Kidney (tissue), 22 donors: ENCODE results near the gene TRNP1. TPM values are rescaled to one million over a fixed set of nuclear protein-coding genes. Genes with fewer than 3 reads are reported as not detected.
A peak's percentile ranks its signal among the peaks of the same experiment; 100 is the strongest.

Experiments
- DNase-seq, 5 donors: peaks; one replicate each; pipeline ENCODE4 v3.0.0-alpha.2; 2013 to 2020
- FAIRE-seq: peaks from 2 replicates; lab custom pipeline; 2012; peaks lifted over from hg19 to GRCh38; lab: Jason Lieb, UNC
- H3K27ac ChIP-seq, 2 donors: one replicate each; pipeline ENCODE4 v1.7.0; 2013; ENCODE audit warnings: low read depth in 2 of 2, low read length in 2 of 2, inconsistent platforms in 1 of 2
- H3K27me3 ChIP-seq: one replicate; pipeline ENCODE4 v1.7.1; 2013; ENCODE audit warnings: low read length, inconsistent platforms; ENCODE audit not compliant: control insufficient read depth, insufficient read depth
- H3K36me3 ChIP-seq, 3 donors: one replicate each; pipeline versions ENCODE4 v1.7.0 to v1.7.1; 2013; ENCODE audit warnings: low read length in 3 of 3, control low read depth in 1 of 3, inconsistent platforms in 1 of 3; ENCODE audit not compliant: insufficient read depth in 3 of 3, control insufficient read depth in 2 of 3
- H3K4me1 ChIP-seq, 3 donors: one replicate each; pipeline versions ENCODE4 v1.7.0 to v1.7.1; 2013; ENCODE audit warnings: low read length in 3 of 3, inconsistent platforms in 1 of 3, low read depth in 1 of 3; ENCODE audit not compliant: control insufficient read depth in 2 of 3, insufficient read depth in 2 of 3
- H3K4me3 ChIP-seq, 3 donors: one replicate each; pipeline versions ENCODE4 v1.7.0 to v1.8.1; 2013; ENCODE audit warnings: low read length in 3 of 3, control low read depth in 1 of 3, inconsistent platforms in 1 of 3
- H3K9ac ChIP-seq, 3 donors: one replicate each; pipeline versions ENCODE4 v1.7.0 to v1.7.1; 2013; ENCODE audit warnings: low read length in 3 of 3, control low read depth in 1 of 3, inconsistent platforms in 1 of 3
- H3K9me3 ChIP-seq, 3 donors: one replicate each; pipeline versions ENCODE4 v1.7.0 to v1.7.1; 2013; ENCODE audit warnings: low read length in 3 of 3, control low read depth in 1 of 3, inconsistent platforms in 1 of 3; ENCODE audit not compliant: control insufficient read depth in 2 of 3, insufficient read depth in 1 of 3
- intact Hi-C: fragments of 100-400 bp; cut with DNase I; formaldehyde crosslinking; loops from one replicate; pipeline ENCODE4 v1.11.1; 2022
- long read RNA-seq, 10 donors: library from polyadenylated mRNA in 1 of 10; unstranded in 1 of 10; transcript quantifications; one replicate each; pipeline ENCODE4 v2.0.0 and lab custom pipeline, GENCODE V29; 2021 to 2026
- polyA plus RNA-seq: library from polyadenylated mRNA; stranded (reverse); fragments of 350-450 nt; fragmentation: Illumina TruSeq; extraction: RNeasy Lipid Tissue Mini Kit (QIAGEN cat#74804); gene quantifications from one replicate; pipeline ENCODE4 v1.2.3, GENCODE V29; 2014; ENCODE audit warnings: low read depth, low replicate concordance; ENCODE audit not compliant: insufficient read depth
- total RNA-seq: library from RNA; stranded (reverse); fragmentation: NEBNext Ultra II Directional; extraction: Animal tissue kit (Norgen Biotek cat#: 25700); gene quantifications from one replicate; pipeline ENCODE4 v1.2.1, GENCODE V29; 2021
- TF ChIP-seq, protein P1 (sequence below): IDR thresholded peaks from 3 replicates; pipeline ENCODE4 v1.5.1; 2012; ENCODE audit warnings: mild to moderate bottlenecking, moderate library complexity, borderline replicate concordance; ENCODE audit not compliant: insufficient read depth; ENCODE audit errors: extremely low read depth
- donor health status: control.
- donor health status: control.
- donor health status: control.
- donor health status: control.
- donor health status: control.
- donor health status: DM: yes; HTN: yes; CAD: no.
- donor health status: Normal renal cell carcinoma (clear cell type).

Gene TRNP1, protein sequence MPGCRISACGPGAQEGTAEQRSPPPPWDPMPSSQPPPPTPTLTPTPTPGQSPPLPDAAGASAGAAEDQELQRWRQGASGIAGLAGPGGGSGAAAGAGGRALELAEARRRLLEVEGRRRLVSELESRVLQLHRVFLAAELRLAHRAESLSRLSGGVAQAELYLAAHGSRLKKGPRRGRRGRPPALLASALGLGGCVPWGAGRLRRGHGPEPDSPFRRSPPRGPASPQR
- total RNA-seq: 38.3 TPM
- 33.0 TPM for polyA plus RNA-seq
- long read RNA-seq, donor 1, transcript TRNP1-201 (2 exons, 1,958 nt): major isoform, 6 of 7 reads
- long read RNA-seq, donor 1, partial matches to known transcripts: 0 of 7 reads
- long read RNA-seq, donor 1, other reads (novel, unspliced or antisense): 0 of 7 reads
- long read RNA-seq, donor 2, partial matches to known transcripts: 0 of 2 reads
- long read RNA-seq, donor 2, other reads (novel, unspliced or antisense): 0 of 2 reads
- long read RNA-seq, donor 3, partial matches to known transcripts: 0 of 6 reads
- long read RNA-seq, donor 3, other reads (novel, unspliced or antisense): 0 of 6 reads
- long read RNA-seq, donor 4, transcript TRNP1-201 (2 exons, 1,958 nt): major isoform, 5 of 6 reads
- long read RNA-seq, donor 4, partial matches to known transcripts: 0 of 6 reads
- long read RNA-seq, donor 4, other reads (novel, unspliced or antisense): 0 of 6 reads
- long read RNA-seq, donor 5: 0 reads
- long read RNA-seq, donor 6, partial matches to known transcripts: 0 of 2 reads
- long read RNA-seq, donor 6, other reads (novel, unspliced or antisense): 0 of 2 reads
- long read RNA-seq, donor 7, transcript TRNP1-201 (2 exons, 1,958 nt): major isoform, 64 of 99 reads
- long read RNA-seq, donor 7, transcript TRNP1-202 (2 exons, 575 nt): minor isoform, 8 of 99 reads
- long read RNA-seq, donor 7, partial matches to known transcripts: 1 of 99 reads
- long read RNA-seq, donor 7, other reads (novel, unspliced or antisense): 26 of 99 reads
- long read RNA-seq, donor 8, partial matches to known transcripts: 0 of 5 reads
- long read RNA-seq, donor 8, other reads (novel, unspliced or antisense): 0 of 5 reads
- long read RNA-seq, donor 9, partial matches to known transcripts: 0 of 4 reads
- long read RNA-seq, donor 9, other reads (novel, unspliced or antisense): 0 of 4 reads
- long read RNA-seq, donor 10, partial matches to known transcripts: 0 of 4 reads
- long read RNA-seq, donor 10, other reads (novel, unspliced or antisense): 0 of 4 reads

GRCh38 chr1:26993237-26994019, at the start of gene TRNP1:
Gene TRNP1 (plus strand): TSS chr1:26993692. CDS start chr1:26993787, 95 bp downstream.
- intact Hi-C loops: no loop called here
- peak within 1 kb of the TSS; percentile 63 to 64 for H3K27ac ChIP-seq
- DNase-seq (peak; percentile 84 to 93 (median 85)), FAIRE-seq (no peak)
- H3K27me3 ChIP-seq: peaks cover 13% of the 10 kb centered on the region
- TF ChIP-seq, protein P1, sequence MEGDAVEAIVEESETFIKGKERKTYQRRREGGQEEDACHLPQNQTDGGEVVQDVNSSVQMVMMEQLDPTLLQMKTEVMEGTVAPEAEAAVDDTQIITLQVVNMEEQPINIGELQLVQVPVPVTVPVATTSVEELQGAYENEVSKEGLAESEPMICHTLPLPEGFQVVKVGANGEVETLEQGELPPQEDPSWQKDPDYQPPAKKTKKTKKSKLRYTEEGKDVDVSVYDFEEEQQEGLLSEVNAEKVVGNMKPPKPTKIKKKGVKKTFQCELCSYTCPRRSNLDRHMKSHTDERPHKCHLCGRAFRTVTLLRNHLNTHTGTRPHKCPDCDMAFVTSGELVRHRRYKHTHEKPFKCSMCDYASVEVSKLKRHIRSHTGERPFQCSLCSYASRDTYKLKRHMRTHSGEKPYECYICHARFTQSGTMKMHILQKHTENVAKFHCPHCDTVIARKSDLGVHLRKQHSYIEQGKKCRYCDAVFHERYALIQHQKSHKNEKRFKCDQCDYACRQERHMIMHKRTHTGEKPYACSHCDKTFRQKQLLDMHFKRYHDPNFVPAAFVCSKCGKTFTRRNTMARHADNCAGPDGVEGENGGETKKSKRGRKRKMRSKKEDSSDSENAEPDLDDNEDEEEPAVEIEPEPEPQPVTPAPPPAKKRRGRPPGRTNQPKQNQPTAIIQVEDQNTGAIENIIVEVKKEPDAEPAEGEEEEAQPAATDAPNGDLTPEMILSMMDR: no peak
- H3K9ac ChIP-seq: peak within 1 kb of the TSS in 2 of 3 donors; percentile 32 to 68
- no peaks in the 10 kb centered on the region for H3K36me3 ChIP-seq
- peak within 1 kb of the TSS; percentile 30 to 54 (median 45) for H3K4me3 ChIP-seq
- H3K4me1 ChIP-seq: peaks cover 0 to 12% (median 4%) of the 10 kb centered on the region in 3 donors
- no peaks in the 10 kb centered on the region for H3K9me3 ChIP-seq

DNA sequence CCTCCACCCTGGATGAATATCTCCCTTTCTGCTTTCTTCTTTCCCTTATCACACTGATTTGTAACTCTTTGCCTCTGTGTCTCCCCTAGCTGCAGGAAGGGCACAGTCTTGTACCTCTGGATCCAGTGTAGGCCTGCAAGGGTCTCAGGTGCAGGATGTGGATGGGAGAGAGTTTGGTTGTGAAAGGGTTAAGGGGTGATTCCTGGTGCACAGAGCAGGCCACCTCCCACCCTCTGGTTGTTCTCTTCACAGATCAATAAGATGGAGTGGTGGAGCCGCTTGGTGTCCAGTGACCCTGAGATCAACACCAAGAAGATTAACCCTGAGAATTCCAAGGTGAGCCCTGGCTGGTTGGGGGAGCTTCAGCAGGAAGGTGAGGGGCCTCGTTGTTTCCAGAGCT, 48.4 kb upstream of the TRNP1 start:
- peaks cover 4 to 33% (median 26%) of the 10 kb centered on the region in 3 donors for H3K36me3 ChIP-seq
- peaks cover 0 to 8% (median 0%) of the 10 kb centered on the region in 3 donors for H3K4me1 ChIP-seq
- no peaks in the 10 kb centered on the region for H3K27me3 ChIP-seq
- H3K9me3 ChIP-seq: no peaks in the 10 kb centered on the region
- TF ChIP-seq, protein P1: no peak
- no peak overlapping the region for H3K4me3 ChIP-seq
- H3K27ac ChIP-seq: no peak overlapping the region
- FAIRE-seq: no peak
- DNase-seq: no peak
- intact Hi-C loops: no loop called here
- no peak overlapping the region for H3K9ac ChIP-seq

GRCh38 chr1:26945728-26946127, 47.8 kb upstream of the TRNP1 start:
- Histone ChIP-seq H3K4me1 (peaks cover 0 to 8% (median 0%) of the 10 kb centered on the region in 3 donors), H3K4me3 (no peak overlapping the region), H3K36me3 (peaks cover 4 to 33% (median 26%) of the 10 kb centered on the region in 3 donors), H3K9ac (peak overlapping the region in 1 of 3 donors; percentile 26), H3K27ac (peak overlapping the region in 1 of 2 donors; percentile 28), H3K9me3 (no peaks in the 10 kb centered on the region), H3K27me3 (no peaks in the 10 kb centered on the region)
- DNase-seq (no peak), FAIRE-seq (no peak)
- intact Hi-C loops: no loop called here
- TF ChIP-seq, protein P1: no peak
